Panc1 (cell line): ENCODE data around the gene BBS5. TPM values are rescaled to one million over a fixed set of nuclear protein-coding genes. Genes with fewer than 3 reads are reported as not detected.
"Not testable (repeated sequence)": the region's sequence is repeated elsewhere in the genome, so short reads cannot be mapped to it uniquely, and the experiment has no call there.

ENCODE experiments used
- ATAC-seq: fragments of 200-7000 bp; cut with Tn5 transposase; 2 replicates; pipeline ENCODE4 v1.9.1; 2020; ENCODE audit warnings: mild to moderate bottlenecking, moderate library complexity
- BruUV-seq: library from RNA; stranded (reverse); fragments of 400-500 nt; replicated peaks from 2 replicates; lab custom pipeline; 2021; lab: Mats Ljungman, UMichigan
- CTCF ChIA-PET: fragments of 300-600 bp; sonication (Branson Sonifier 250); formaldehyde crosslinking; loops from one replicate; lab custom pipeline; 2022; ENCODE audit warnings: antibody characterized with exemption; lab: Charles Lee
- POLR2A ChIA-PET: fragments of 300-600 bp; sonication (Branson Sonifier 250); formaldehyde crosslinking; loops from one replicate; lab custom pipeline; 2022; ENCODE audit warnings: antibody characterized with exemption; lab: Charles Lee
- DNase-seq: peaks from one replicate; pipeline ENCODE4 v3.0.0-alpha.2; 2010; ENCODE audit warnings: low read depth, low spot score
- H3K27ac ChIP-seq: 2 replicates; pipeline ENCODE4 v1.5.1; 2011; ENCODE audit warnings: mild to moderate bottlenecking, low read length, inconsistent platforms
- H3K27me3 ChIP-seq: fragments of 200-500 bp; sonication (Bioruptor generic); 2 replicates; pipeline ENCODE4 v1.6.0; 2014; ENCODE audit warnings: low read length, inconsistent platforms; ENCODE audit not compliant: control insufficient read depth, insufficient read depth
- H3K36me3 ChIP-seq: fragments of 200-500 bp; sonication (Bioruptor generic); 2 replicates; pipeline ENCODE4 v1.5.1; 2014; ENCODE audit warnings: inconsistent platforms, mild to moderate bottlenecking, low read length, moderate library complexity; ENCODE audit not compliant: control insufficient read depth, insufficient read depth
- H3K4me1 ChIP-seq: 2 replicates; pipeline ENCODE4 v1.5.1; 2011; ENCODE audit warnings: inconsistent platforms, mild to moderate bottlenecking, low read length, moderate library complexity; ENCODE audit not compliant: control insufficient read depth, insufficient read depth
- H3K4me3 ChIP-seq, 2 experiments: 2 replicates each; pipeline ENCODE4 v1.5.1; 2011 to 2012; ENCODE audit warnings: low read depth in 2 of 2, low read length in 2 of 2, mild to moderate bottlenecking in 2 of 2, inconsistent platforms in 1 of 2, moderate library complexity in 1 of 2
- H3K9me3 ChIP-seq: fragments of 200-500 bp; sonication (Bioruptor generic); 2 replicates; pipeline ENCODE4 v1.5.1; 2014; ENCODE audit warnings: low read depth, mild to moderate bottlenecking, inconsistent platforms, low read length, moderate library complexity; ENCODE audit not compliant: control insufficient read depth, insufficient read depth
- CTCF ChIP-seq: fragments of 450-650 bp; IDR thresholded peaks from 2 replicates; pipeline ENCODE4 v1.5.1; 2017; ENCODE audit warnings: mild to moderate bottlenecking
- POLR2AphosphoS5 ChIP-seq: IDR thresholded peaks from 2 replicates; pipeline ENCODE4 v1.6.1; 2012; ENCODE audit warnings: mild to moderate bottlenecking, low read depth, low read length, moderate library complexity
- REST ChIP-seq, 2 experiments: IDR thresholded peaks; 2 replicates each; pipeline ENCODE4 v1.6.1; 2011 to 2012; ENCODE audit warnings: low read depth in 2 of 2, control low read depth in 1 of 2, low read length in 1 of 2, mild to moderate bottlenecking in 1 of 2, moderate library complexity in 1 of 2; ENCODE audit not compliant: insufficient read depth in 1 of 2
- SIN3A ChIP-seq: IDR thresholded peaks from 2 replicates; pipeline ENCODE4 v1.6.1; 2012; ENCODE audit warnings: low read depth, mild to moderate bottlenecking, low read length, moderate library complexity, borderline replicate concordance; ENCODE audit not compliant: insufficient read depth
- TCF7L2 ChIP-seq: IDR thresholded peaks from 2 replicates; pipeline ENCODE4 v1.6.1; 2011; ENCODE audit warnings: mild to moderate bottlenecking, low read depth, low read length, inconsistent platforms
- in situ Hi-C: cut with HindIII; loops from 2 replicates; pipeline ENCODE4 v1.10.0; 2016; ENCODE audit warnings: low sequenced_read_pairs, low pct_unique_long_range_greater_than_20kb
- intact Hi-C: fragments of 100-400 bp; cut with micrococcal nuclease; formaldehyde crosslinking; loops from one replicate; pipeline ENCODE4 v1.10.0; 2022; ENCODE audit not compliant: unreplicated experiment
- total RNA-seq: library from RNA; stranded (reverse); gene quantifications from one replicate; pipeline ENCODE4 v1.2.1, GENCODE V29; 2021; ENCODE audit not compliant: unreplicated experiment

BBS5 gene
- total RNA-seq, 1 experiment from 2014 or later, result 7.5 TPM

GRCh38 chr2:169516488-169516995 is 37.2 kb downstream of the BBS5 start:
- CTCF ChIA-PET, BruUV-seq, ATAC-seq: not testable (repeated sequence)

GRCh38 chr2:169520896-169521295 is 41.6 kb downstream of the BBS5 start:
- ChIA-PET CTCF (no interaction called here), POLR2A (no interaction called here)
- Histone ChIP-seq H3K4me1 (no peaks in the 10 kb centered on the region), H3K9me3 (no peaks in the 10 kb centered on the region), H3K4me3 (no peak overlapping the region), H3K36me3 (no peaks in the 10 kb centered on the region), H3K27me3 (no peaks in the 10 kb centered on the region), H3K27ac (no peak overlapping the region)
- BruUV-seq, result no TSS peak
- ATAC-seq, result no peak
- in situ Hi-C loops (no loop called here), intact Hi-C loops (no loop called here)
- TF ChIP-seq CTCF (no peak), TCF7L2 (no peak), REST (IDR thresholded peaks at IDR 0.05; ENCODE audit: insufficient read depth in 1 of 2, low read depth in 2 of 2, low read length in 1 of 2) (no peak)
- no peak for DNase-seq

More at GRCh38 chr2:169516488-169516995, 37.2 kb downstream of the BBS5 start:
- H3K36me3 ChIP-seq, POLR2A ChIA-PET, H3K27ac ChIP-seq, H3K9me3 ChIP-seq, H3K4me1 ChIP-seq, H3K4me3 ChIP-seq, H3K27me3 ChIP-seq, intact Hi-C loops, in situ Hi-C loops, DNase-seq: not testable (repeated sequence)

- TF ChIP-seq SIN3A (no peak), CTCF (no peak), POLR2AphosphoS5 (no peak), TCF7L2 (no peak), REST (IDR thresholded peaks at IDR 0.05; ENCODE audit: insufficient read depth in 1 of 2, low read depth in 2 of 2, low read length in 1 of 2) (no peak)
- no TSS peak for BruUV-seq
- H3K27ac ChIP-seq, result no peak overlapping the region
- DNase-seq, result no peak
- H3K4me1 ChIP-seq, result no peaks in the 10 kb centered on the region
- no peak overlapping the region for H3K4me3 ChIP-seq
- no peaks in the 10 kb centered on the region for H3K9me3 ChIP-seq
- ChIA-PET CTCF (no interaction called here), POLR2A (no interaction called here)
- in situ Hi-C loops, result no loop called here
- intact Hi-C loops, result no loop called here
- no peaks in the 10 kb centered on the region for H3K27me3 ChIP-seq
- no peak for ATAC-seq
- H3K36me3 ChIP-seq, result no peaks in the 10 kb centered on the region
Measured at GRCh38 chr2:169523681-169524080, 44.4 kb downstream of the BBS5 start.
